Islet precursor cell (in vitro differentiated cells): ENCODE results near the gene GALNT9.
"Not testable (repeated sequence)": the region's sequence is repeated elsewhere in the genome, so short reads cannot be mapped to it uniquely, and the experiment has no call there.

Experiments
- DNase-seq: peaks from one replicate; pipeline ENCODE4 v3.0.0-alpha.2; 2018

The GALNT9 gene

DNA sequence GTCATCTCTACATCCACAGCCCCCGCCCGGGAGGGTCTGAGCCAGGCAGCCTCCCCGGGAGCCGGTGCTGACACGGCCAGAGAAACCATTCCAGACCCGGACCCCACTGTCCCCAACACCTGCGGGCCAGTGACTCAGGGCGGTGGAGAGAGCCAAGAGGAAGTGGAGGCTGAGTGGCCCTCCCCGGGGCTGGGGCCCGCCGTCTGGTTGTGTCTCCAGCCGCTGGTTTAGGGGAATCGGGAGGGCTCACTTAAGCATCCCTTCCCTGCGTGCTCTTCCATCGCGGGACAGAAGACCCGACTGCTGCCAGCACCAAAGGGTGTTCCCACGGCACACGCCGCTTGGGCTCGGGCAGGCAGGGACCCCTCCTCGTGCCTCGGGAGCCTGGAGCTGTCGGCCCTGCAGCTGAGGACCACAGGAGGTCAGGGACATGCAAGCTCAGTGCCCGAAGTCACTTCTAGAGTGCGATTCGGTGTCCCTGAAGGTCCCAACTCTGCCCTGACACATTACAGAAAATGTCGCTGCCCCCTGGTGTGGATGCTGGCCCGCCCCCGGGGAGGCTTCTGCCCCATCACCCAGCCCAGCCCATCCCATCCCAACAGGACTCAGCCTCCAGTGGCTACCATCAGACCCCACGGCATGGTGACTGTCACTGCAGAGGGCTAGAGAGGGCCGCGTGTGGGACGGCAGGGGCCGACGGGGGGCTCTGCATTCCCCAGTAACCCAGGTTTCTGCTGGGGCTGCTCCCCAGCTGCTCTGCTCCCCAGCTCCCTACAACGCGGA is 50.8 kb downstream of the GALNT9 start:
- DNase-seq, result no peak

DNA sequence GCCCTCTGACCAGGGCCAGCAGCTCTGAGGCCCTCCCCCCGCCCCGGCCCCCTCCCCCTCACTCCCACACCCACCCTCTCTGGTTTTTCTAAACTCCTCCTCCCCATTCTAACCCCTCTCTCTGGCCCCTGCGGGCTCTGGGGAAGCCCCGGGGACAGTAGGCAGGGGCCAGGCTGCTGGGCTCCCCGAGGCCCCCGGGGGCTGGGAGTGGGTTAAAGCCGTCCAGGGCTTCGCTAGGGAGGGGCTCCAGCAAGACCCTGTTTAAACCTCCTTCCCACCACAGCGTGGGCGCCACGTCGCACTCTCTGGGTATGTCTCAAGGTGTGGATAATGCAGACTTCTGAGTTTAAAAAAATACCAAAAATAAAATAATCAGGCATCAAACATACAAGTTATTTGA is 51.4 kb downstream of the GALNT9 start:
- no peak for DNase-seq

DNA sequence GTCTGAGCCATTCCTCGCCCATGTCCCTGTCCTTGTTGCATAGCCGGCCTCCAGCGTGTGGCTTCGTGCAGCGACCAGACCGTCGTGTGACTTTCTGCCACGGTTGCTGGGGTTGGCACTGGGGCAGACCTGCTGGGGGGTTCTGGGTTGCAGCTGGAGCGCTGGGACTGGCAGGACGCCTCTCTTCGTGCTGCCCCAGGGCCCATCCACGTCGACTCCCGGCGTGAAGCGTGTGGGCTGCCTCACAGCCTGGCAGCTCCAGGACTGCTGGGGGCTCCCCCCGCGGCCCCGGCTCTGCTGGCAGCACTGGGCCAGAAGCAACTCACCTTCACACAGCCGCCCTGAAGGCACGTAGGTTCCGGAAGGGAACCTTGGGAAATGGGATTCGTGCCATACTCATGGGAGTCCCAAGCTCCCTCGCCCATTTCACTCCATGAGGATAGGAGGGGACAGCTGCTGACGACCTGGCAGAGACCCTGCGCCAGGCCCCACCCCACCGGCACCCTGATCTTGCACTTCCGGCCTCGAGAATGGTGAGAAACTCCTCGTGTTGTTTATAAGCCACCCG is 51.9 kb downstream of the GALNT9 start:
- no peak for DNase-seq

DNA sequence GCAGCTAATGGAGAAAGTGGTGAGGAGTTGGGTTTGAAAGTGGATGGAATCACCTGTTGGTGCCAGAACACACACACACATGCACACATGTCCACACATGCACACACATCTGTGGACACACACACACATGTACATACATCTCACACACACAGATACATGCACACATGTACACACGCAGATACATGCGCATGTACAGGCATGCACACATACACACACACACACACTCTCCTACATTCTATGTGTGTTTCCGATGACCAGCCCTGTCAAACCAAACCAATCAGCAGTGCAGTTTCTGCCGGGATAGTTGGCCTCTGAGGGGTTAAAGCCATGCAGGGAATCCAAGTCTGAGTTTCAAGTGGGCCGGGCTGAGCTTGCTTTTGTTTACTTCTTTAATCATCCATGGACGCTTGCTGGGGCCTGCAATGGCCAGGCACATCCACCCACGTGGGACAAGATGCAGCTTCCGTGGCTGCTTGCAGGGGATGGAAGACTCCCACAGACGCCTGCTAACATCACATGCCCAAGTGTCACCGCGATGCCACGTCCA is 52.5 kb downstream of the GALNT9 start:
- DNase-seq, result no peak

DNA sequence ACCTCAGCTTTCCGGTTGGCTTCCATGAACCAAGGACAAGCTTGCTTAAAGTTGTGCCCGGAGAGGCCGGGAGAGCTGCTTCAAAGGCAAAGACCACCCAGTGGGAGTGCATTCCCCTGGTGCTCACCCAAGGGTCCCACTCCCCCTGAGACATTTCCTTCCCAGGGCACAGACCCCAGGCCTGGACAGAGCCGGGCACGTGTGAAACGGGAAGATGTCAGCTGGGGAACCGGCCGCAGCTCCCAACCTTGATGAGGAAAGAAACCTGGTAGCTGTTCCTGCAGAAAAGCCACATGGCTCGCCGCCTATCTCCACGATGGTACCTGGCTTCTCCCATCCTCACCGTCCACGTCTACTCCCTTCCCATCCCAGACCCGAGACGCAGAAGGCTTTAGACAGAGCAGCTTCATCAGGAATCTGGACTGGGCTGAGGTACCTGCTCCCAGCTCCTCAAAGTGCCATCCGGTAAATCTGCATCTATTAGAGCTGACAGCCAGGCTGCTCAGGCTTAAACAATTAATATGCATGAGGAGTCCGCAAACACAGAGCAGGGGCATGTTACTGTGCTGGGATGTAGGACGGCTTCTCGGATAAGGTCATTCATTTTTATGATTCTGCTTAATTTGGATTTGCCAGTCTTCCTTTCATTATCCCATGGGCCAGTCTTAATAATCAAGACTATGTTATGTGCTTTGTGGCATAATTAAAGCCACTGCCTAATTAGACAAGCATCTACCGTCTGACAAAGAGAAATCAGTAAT is 53.1 kb downstream of the GALNT9 start:
- no peak for DNase-seq

DNA sequence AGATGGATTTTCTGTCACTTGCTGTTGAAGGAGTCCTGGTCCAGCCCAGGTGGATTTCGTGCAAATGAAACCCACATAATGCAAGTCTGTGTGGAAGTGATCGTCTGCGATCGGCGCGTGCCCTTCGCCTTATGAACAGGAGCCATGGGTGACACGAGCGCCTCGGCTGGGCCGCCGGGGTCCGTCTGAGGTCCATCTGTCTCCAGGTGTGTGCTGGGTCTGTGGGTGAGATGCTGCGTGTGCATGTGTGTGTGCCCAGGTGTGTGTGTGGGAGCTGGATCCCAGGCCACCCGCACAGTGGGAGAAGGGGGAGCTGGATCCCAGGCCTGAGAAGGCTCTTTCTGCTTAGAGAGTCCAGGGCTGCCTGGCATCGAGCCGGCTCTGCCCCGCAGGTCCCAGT is 53.8 kb downstream of the GALNT9 start:
- DNase-seq, result no peak

DNA sequence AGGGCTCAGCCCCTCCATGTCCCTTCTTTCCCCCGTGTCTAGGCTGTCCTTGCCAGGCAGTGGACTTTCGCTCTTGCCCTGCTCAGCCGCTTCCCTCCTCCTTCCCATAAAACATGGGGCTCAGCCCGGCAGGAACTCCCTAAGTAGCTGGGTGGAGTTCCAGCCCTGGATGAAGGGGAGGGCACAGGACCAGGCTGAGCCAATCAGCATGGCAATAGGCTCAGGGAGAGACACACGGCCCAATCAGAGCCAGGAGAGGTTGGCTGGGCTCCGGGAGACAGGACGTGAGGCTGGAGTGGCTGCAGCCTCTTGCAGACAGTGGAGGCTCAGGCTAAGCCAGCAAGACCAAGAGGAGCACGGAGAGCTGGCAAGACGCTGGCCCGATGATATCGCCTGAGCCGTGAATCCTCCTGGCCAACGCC is 54.3 kb downstream of the GALNT9 start:
- peak; percentile 96 for DNase-seq

DNA sequence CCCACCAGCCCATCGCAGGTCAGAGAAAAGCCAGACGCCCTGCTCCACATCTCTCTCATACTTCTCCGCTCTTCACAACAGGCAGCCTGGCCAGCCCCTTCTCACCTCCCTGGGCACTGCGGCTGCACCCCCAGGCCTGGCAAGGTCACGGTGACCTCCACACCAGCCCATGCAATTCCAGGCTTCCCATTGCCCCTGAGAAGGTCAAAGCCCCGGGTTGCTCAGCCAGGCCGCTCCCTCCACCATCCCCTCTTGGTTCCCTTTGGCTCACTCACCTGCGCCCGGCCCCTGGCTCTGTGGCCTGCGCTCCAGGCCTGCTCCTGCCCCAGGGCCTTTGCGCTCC is 55.4 kb downstream of the GALNT9 start:
- no peak for DNase-seq

DNA sequence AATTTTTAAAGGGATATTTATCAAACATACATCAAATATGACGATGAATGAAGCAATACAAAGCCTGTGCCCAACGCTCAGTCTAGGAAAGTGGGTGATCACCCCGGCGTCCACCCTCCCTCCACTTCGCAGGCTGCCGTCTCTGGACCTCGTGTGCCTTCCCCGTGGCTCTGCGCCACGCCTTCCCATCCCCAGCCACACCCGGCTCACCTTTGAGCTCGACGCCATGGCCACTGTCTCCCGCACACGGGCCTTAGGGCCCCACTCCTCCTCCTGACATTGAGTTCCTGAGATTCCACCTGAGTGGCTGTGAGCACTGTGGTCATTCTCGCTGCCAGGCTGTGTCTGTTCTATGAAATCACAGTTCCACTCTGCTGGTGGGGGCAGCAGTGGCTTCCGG is 56.7 kb downstream of the GALNT9 start:
- DNase-seq, result no peak

DNA sequence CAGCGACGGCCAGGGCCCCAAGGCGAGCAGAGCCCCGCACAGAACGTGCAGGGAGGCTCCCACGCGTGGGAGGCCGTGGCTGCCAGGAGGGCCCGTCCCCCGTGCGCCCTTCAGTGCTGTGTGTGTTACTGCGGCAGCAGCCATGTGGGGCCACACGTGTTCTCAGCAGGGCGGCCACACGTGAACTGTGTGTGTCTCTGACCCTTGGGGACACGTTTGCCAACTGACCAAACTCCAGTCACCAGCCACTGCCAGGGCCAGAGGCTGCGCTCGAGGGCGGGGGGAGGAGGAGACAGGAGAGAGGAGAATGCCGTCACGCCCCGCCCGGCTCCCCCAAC is 57.7 kb downstream of the GALNT9 start:
- DNase-seq, result no peak

DNA sequence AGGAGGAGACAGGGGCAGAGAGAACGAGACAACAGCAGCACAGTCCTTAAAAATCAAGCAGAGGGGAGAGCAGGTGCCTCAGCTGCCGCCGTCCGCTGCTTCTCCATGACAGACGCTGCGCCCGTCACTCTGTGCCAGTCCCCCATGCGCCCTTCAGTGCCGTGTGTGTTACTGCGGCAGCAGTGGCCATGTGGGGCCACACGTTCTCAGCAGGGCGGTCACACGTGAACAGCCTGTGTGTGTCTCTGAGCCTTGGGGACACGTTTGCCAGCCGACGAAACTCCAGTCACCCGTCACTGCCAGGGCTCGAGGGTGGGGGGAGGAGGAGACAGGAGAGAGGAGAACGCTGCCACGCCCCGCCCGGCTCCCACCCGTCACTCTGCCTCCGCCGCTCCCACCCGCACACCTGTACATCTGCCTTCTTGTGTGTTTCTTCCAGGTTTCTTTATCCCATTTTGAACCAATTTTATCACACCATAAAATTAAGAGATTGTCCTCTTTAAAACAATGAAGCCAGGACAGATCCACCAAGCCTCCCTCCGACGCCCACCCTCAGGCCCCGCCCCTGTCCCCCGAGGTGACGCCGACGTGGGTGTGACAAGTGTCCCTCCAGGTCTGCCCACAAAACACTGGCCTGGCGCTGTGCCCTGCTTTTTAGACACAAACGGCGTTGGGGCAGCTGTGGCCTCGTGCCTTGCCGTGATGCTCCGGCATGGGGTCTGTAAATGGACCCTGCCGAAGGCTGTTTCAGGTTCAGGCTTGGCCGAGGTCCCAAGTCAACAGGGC is 58.2 kb downstream of the GALNT9 start:
- DNase-seq, result no peak

DNA sequence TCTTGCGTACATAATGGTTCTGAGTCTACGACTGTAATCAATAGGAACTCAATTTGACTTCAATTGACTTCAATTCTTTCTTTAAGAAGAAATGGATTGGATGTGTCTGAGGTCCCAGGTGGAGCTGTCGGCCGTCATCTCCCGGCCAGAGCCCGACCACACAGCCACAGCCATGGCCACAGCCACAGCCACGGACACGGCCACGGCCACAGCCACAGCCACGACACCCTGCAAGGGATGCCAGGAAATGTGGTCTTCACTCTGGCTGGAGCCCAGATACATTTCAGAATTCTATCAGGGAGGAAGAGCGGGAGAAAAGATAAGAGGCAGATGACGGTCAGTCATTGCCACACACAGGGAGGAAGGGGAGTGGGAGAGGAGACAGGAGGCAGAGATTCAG is 58.9 kb downstream of the GALNT9 start:
- DNase-seq, result no peak

DNA sequence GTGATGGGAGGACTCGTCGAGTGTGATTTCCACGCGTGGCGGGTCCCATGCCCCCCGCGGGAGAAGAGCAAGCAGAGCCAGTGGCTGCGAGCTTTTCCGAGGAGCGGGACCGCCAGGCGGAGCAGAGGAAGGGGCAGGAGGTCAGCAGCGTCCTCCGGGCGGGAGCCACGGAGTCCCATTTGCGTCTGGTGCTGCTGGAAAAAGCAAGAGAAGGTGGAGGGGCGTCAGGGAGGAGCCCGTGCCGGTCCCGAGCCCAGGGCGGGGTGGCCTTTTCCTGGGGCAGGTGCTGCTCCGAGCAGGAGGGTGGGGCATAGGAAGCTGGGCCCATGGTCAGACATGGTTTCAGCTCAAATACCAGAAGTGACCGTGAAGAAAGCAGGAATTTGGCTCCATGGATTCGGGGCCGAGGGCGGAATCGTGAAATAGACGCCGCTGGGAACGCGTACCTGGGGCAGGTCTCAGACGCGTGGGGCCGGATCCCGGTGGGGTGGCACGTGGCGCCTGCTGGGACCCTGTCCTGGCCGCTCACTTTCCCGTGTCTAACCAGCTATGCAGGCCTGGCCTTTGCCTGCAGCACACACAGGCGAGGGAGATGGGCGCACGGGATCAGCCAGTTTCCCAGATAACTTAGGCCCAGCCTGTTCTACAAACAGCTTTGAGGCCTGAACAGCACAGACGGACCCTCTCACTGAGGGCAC is 60.0 kb downstream of the GALNT9 start:
- no peak for DNase-seq

DNA sequence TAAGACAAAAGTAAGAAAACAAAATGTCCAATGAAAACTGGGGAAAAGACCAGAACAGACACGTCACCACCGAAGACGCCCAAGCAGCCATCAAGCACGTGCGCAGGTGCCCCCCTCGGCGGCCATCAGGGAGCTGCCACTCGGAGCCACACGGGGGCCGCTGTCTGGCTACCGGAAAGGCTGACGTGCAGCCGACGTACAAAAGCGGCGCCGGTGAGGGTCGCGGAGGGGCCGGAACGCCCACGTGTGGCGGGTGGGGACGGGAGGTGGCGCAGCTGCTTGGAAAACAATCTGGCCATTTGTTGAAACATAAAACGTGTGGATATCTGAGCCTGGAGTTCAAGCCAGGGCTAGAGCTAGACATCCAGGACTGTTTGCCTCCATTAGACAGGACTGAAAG is 60.7 kb downstream of the GALNT9 start:
- DNase-seq, result no peak

DNA sequence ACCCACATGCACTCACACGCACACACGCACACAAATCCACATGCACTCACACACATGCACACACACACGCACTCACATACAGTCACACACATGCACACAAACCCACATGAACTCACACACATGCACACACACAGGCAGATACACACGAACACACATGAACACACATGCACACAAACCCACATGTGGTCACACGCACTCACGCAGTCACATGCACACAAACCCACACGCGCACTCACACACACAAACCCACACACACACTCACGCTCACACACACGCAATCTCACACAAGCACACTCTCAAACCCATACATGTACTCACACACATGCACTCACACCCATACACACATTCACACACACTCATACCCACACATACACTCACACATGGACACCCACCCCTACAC is 61.5 kb downstream of the GALNT9 start:
- DNase-seq, result no peak

DNA sequence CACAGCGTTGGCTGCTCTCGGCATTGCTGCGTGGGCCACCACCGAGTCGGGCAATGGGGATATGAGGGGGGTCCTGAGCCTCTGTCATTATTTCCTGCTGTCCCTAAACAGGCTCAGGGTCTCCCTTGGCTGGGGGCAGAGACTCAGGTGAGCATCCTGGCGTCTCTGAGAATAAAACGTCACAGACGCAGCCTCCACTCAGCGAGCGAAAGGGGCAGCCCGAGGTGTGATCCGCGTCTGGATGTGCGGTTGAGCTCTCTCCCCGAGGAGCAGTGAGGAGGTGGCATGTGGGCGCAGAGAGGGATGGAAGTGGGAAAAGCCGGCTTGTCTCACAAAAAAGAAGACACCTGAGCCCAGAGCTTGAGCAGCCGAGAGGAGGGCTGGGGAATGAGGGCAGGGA is 62.6 kb downstream of the GALNT9 start:
- no peak for DNase-seq

DNA sequence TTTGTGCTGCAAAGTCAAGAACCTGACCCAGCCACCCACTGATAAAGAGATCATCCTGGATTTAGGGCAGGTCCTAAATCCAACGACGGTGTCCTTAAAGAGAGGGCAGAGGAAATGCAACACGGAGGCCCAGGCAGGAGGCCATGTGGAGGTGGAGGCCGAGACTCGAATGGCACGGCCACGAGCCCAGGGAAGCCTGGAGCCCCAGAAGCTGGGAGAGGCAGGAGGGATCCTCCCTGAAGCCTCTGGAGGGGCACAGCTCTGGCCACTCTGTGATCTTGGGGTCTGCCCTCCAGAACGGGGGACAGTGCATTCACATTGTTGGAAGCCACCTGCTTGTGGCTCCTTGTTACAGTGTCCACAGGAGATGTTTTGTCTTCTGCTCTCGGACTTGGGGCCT is 63.0 kb downstream of the GALNT9 start:
- no peak for DNase-seq

DNA sequence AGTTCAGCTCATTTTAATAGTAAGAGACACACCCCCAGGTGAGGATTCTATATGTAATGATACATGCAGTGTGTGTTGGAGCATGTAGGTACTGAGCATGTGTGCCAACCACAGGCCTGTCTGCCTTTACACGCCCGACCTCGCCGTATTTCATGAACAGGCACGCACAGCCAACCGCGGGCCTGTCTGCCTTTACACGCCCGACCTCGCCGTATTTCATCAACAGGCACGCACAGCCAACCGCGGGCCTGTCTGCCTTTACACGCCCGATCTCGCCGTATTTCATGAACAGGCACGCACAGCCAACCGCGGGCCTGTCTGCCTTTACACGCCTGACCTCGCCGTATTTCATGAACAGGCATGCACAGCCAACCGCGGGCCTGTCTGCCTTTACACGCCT is 63.6 kb downstream of the GALNT9 start:
- DNase-seq, result not testable (repeated sequence)

DNA sequence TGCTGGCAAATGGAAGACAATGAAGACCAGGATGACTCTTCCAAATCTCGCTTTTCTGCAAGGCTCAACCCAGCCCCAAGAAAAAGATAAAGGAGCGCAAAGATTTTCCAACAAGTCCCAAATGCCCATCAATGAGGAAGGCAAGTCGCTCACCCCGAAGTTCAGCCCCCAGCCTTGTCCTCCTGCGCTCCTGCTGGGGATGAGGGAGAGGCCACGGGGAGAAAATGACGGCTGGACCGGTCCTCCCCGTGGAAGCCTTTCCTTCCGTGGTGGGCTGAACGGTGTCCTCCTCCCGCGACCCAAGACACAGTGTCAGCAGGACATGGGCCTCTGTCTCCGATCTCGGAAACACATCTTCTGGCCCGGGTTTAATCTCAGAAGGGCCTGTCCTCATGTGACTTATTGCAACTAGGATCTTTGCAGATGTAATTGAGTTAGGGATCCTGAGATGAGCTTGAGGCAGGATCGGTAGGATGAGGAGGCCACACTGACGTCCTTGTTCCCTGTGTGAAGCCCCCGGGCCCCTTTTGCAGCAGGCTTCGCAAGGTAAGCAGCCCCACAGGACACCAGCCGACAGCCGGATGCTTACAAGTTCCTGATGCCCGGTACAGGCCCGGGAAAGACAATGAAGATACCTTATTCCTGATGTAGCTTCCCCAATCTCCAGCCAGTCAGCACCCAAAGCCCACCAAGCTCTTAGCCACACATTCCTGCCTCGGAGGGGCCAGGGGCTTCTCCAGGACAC is 64.2 kb downstream of the GALNT9 start:
- DNase-seq, result no peak

DNA sequence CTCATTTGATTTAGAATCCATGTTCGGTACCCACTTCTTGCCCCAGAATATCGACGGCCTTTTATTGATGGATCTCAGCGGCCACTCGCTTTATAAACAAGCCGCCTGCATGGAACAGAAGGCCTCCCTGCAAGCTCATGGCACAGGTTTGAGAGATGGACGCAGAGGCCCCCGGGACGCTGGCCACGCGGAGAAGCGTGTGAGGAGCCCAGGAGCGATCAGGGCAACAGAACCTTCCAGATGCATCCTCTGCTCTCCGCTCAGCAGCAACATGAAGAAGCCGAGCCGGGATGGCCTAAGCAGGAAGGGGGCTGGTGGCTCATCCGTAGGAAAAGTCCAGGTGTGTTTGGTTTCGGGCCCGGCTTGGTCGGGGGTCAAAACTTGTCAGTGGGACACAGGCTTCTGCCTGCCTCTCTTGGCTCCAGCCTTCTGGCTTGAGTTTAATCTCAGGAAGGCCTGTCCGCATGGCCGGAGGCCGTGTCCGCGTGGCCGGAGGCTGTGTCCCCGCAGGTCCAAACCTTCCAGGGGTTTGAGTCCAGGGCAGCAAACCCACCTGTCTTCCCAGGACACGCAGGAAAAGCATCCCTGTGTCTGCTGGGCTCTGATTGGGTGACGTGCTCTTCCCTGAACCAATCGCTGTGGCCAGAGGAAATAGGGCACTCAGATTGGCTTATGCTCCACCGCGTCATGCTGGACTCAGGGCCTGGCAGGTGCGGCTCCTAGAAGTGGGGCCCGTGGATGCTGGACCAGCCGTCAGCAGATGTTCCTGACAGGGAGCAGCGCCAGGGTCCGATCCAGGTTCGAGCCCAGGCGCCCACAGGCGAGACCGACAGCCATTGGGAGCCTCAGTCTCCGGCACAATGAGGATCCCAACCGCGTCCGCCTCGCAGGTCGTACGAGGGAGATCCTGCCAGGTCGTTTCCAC is 65.0 kb downstream of the GALNT9 start:
- DNase-seq, result no peak
